HCT116 (cell line): ENCODE measurements around the gene KDM7A.

Experiments
- CBX3 ChIP-seq: IDR thresholded peaks from 2 replicates; pipeline ENCODE4 v1.6.1; 2012; ENCODE audit warnings: low read depth
- CEBPB ChIP-seq: IDR thresholded peaks from 2 replicates; pipeline ENCODE4 v1.6.1; 2012; ENCODE audit warnings: low read depth
- EZH2 ChIP-seq: fragments of 200-600 bp; sonication (generic); IDR thresholded peaks from 2 replicates; pipeline ENCODE4 v1.6.1; 2017; ENCODE audit warnings: antibody characterized with exemption, mixed run types
- JUND ChIP-seq: IDR thresholded peaks from 2 replicates; pipeline ENCODE4 v1.6.1; 2012
- POLR2A ChIP-seq: IDR thresholded peaks from 2 replicates; pipeline ENCODE4 v1.7.0; 2011; ENCODE audit warnings: borderline replicate concordance; ENCODE audit not compliant: insufficient read depth, insufficient read length; ENCODE audit errors: extremely low read depth
- POLR2AphosphoS5 ChIP-seq: IDR thresholded peaks from 2 replicates; pipeline ENCODE4 v1.6.1; 2011; ENCODE audit warnings: mild to moderate bottlenecking, low read depth, low read length, moderate library complexity
- RAD21 ChIP-seq: IDR thresholded peaks from 2 replicates; pipeline ENCODE4 v1.6.1; 2012; ENCODE audit warnings: low read depth, mild to moderate bottlenecking
- SIN3A ChIP-seq: IDR thresholded peaks from 2 replicates; pipeline ENCODE4 v1.6.1; 2012; ENCODE audit warnings: low read depth
- YY1 ChIP-seq: IDR thresholded peaks from 2 replicates; pipeline ENCODE4 v1.6.1; 2011; ENCODE audit warnings: low read length, low read depth, moderate library complexity, mild to moderate bottlenecking; ENCODE audit not compliant: insufficient replicate concordance; ENCODE audit errors: extremely low read depth
- ZNF274 ChIP-seq: fragments of 200-500 bp; sonication (Bioruptor generic); IDR thresholded peaks from 2 replicates; pipeline ENCODE4 v1.6.1; 2014; ENCODE audit warnings: mild to moderate bottlenecking, low read depth, low read length, inconsistent platforms
- TF ChIP-seq, protein P1 (sequence below), 3 experiments: fragments of 200-600 bp in 1 of 3; sonication (generic) in 1 of 3; IDR thresholded peaks in 2 of 3; conservative IDR thresholded peaks in 1 of 3; 2 replicates each; pipeline ENCODE4 v1.5.1; 2012 to 2017; ENCODE audit warnings: low read depth in 2 of 3, low read length in 2 of 3, antibody characterized with exemption in 1 of 3, borderline replicate concordance in 1 of 3, control low read depth in 1 of 3, mild to moderate bottlenecking in 1 of 3, mixed read lengths in 1 of 3, mixed run types in 1 of 3, moderate library complexity in 1 of 3; ENCODE audit not compliant: insufficient read depth in 1 of 3
- TF ChIP-seq, protein P2 (sequence below): IDR thresholded peaks from 2 replicates; pipeline ENCODE4 v1.6.1; 2011; ENCODE audit warnings: mild to moderate bottlenecking, low read length, moderate library complexity; ENCODE audit not compliant: insufficient replicate concordance; ENCODE audit errors: extremely low read depth
- TF ChIP-seq, protein P3 (sequence below): IDR thresholded peaks from 2 replicates; pipeline ENCODE4 v1.6.1; 2012; ENCODE audit warnings: low read depth
- TF ChIP-seq, protein P4 (sequence below): IDR thresholded peaks from 2 replicates; pipeline ENCODE4 v1.6.1; 2012

DNA sequence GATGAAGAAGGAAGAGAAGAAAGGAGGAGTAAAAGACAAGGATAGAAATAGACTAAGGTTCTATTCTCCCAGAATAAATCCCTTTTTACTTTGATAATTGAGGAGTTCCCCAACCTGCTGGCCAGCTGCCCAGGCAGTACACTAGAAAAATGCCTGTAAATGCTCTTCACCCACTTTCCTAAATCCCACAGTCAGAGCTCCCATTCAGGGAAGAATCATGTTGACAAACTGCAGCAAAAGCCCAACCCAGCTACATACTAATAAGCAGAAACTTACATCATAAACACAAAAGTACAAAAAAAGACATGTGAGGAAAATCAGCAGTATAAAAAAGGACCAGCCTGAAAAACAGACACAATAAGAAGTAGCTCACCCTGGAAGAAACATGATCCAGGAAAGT is 15.8 kb upstream of the KDM7A start:
- TF ChIP-seq, protein P1, sequence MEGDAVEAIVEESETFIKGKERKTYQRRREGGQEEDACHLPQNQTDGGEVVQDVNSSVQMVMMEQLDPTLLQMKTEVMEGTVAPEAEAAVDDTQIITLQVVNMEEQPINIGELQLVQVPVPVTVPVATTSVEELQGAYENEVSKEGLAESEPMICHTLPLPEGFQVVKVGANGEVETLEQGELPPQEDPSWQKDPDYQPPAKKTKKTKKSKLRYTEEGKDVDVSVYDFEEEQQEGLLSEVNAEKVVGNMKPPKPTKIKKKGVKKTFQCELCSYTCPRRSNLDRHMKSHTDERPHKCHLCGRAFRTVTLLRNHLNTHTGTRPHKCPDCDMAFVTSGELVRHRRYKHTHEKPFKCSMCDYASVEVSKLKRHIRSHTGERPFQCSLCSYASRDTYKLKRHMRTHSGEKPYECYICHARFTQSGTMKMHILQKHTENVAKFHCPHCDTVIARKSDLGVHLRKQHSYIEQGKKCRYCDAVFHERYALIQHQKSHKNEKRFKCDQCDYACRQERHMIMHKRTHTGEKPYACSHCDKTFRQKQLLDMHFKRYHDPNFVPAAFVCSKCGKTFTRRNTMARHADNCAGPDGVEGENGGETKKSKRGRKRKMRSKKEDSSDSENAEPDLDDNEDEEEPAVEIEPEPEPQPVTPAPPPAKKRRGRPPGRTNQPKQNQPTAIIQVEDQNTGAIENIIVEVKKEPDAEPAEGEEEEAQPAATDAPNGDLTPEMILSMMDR (IDR thresholded peaks at IDR 0.05 in 2 of 3, conservative IDR thresholded peaks at IDR 0.05 in 1 of 3; ENCODE audit: borderline replicate concordance in 1 of 3, insufficient read depth in 1 of 3, low read depth in 2 of 3, low read length in 2 of 3) = no peak
- TF ChIP-seq, protein P2, sequence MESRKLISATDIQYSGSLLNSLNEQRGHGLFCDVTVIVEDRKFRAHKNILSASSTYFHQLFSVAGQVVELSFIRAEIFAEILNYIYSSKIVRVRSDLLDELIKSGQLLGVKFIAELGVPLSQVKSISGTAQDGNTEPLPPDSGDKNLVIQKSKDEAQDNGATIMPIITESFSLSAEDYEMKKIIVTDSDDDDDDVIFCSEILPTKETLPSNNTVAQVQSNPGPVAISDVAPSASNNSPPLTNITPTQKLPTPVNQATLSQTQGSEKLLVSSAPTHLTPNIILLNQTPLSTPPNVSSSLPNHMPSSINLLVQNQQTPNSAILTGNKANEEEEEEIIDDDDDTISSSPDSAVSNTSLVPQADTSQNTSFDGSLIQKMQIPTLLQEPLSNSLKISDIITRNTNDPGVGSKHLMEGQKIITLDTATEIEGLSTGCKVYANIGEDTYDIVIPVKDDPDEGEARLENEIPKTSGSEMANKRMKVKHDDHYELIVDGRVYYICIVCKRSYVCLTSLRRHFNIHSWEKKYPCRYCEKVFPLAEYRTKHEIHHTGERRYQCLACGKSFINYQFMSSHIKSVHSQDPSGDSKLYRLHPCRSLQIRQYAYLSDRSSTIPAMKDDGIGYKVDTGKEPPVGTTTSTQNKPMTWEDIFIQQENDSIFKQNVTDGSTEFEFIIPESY = no peak
- TF ChIP-seq ZNF274 (no peak), EZH2 (no peak), POLR2AphosphoS5 (no peak), POLR2A (no peak), RAD21 (no peak), CEBPB (no peak), YY1 (no peak), SIN3A (no peak), CBX3 (no peak), JUND (no peak)
- TF ChIP-seq, protein P3, sequence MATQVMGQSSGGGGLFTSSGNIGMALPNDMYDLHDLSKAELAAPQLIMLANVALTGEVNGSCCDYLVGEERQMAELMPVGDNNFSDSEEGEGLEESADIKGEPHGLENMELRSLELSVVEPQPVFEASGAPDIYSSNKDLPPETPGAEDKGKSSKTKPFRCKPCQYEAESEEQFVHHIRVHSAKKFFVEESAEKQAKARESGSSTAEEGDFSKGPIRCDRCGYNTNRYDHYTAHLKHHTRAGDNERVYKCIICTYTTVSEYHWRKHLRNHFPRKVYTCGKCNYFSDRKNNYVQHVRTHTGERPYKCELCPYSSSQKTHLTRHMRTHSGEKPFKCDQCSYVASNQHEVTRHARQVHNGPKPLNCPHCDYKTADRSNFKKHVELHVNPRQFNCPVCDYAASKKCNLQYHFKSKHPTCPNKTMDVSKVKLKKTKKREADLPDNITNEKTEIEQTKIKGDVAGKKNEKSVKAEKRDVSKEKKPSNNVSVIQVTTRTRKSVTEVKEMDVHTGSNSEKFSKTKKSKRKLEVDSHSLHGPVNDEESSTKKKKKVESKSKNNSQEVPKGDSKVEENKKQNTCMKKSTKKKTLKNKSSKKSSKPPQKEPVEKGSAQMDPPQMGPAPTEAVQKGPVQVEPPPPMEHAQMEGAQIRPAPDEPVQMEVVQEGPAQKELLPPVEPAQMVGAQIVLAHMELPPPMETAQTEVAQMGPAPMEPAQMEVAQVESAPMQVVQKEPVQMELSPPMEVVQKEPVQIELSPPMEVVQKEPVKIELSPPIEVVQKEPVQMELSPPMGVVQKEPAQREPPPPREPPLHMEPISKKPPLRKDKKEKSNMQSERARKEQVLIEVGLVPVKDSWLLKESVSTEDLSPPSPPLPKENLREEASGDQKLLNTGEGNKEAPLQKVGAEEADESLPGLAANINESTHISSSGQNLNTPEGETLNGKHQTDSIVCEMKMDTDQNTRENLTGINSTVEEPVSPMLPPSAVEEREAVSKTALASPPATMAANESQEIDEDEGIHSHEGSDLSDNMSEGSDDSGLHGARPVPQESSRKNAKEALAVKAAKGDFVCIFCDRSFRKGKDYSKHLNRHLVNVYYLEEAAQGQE = no peak
- TF ChIP-seq, protein P4, sequence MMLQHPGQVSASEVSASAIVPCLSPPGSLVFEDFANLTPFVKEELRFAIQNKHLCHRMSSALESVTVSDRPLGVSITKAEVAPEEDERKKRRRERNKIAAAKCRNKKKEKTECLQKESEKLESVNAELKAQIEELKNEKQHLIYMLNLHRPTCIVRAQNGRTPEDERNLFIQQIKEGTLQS = no peak
